Right hindlimb (tissue), 1 donor: ENCODE measurements around the gene TRPC4AP.
A peak's percentile ranks its signal among the peaks of the same experiment; 100 is the strongest.

ENCODE experiments used
- DNase-seq: peaks from one replicate; pipeline ENCODE4 v3.0.0-alpha.2; 2018

TRPC4AP gene

DNA sequence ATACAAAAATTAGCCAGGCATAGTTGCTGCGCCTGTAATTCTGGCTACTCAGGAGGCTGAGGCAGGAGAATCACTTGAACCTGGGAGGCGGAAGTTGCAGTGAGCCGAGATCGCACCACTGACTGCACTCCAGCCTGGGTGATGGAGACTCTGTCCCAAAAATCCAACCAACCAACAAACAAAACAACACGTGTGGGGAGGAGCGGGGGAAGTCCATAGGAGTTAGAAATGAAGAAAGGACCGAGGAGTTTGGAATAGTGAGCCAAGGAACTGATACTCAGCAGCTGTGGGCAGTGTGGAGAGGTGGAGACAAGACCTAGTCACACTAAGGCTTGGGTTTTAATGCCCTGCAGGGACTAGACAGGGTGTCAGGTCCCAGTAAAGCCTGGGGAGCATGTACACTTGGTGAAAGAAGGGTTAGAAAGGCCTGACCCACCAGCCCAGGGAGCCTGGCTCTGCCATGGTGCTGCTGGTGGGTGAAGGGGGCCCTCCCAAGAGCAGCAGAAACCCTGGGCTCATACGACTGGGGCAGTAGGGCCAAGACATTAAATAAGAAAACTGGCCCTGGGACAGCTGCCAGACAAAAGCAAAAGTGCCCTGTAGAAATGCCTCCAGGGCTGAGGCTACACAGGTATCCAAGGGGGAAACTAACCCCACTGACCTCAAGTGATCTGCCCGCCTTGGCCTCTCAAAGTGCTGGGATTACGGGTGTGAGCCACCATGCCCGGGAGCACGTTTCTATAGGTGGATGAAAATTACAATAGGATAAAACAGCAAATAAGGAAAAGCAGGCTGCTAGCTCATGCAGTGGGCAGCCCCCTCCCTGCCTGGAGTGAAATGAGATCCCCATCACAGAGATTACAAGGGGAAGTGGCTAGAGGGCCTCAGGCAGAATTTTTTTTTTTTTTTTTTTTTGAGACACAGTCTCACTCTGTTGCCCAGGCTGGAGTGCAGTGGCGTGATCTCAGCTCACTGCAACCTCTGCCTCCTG, 78.9 kb downstream of the TRPC4AP start:
- DNase-seq, result no peak

DNA sequence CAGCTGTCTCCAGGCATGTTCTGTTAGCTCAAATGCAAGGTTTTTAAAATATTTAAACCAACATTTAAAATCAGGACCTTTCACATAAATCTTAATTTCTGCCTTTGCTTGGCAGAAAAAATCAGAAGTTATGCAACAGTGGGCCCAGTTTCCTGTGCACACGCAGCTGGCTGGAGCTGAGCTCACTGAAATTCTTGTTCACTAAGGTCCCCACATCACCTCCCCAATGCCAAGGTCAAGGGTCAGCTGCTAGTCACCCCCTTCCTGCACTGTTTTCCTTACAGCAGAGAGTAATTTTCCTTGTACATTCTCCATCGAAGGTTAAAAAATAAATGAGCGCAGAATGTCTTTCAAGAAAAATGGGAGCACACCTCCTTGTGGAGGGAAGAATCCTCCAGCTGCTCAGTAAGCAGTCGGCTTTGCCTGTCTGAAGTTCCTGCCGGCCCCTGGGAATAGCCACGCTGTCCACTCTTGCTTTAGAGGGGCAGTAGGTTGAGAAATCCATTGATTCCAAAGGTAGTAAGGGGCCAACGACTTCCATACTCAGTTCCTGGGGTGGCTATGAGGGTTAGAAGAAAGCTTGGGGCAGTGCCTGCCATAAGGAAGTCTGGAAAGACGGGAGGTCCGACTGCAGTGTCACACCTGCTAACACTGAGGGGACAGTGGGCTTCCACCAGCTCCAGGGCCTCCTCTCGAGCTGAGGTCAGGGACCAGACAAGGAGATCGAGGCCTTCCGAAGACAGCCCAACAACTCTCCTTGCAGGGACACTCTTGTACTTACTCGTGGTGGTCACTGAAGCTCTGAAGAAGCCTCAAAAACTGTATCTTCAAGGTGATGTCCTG, 80.2 kb downstream of the TRPC4AP start:
- no peak for DNase-seq

DNA sequence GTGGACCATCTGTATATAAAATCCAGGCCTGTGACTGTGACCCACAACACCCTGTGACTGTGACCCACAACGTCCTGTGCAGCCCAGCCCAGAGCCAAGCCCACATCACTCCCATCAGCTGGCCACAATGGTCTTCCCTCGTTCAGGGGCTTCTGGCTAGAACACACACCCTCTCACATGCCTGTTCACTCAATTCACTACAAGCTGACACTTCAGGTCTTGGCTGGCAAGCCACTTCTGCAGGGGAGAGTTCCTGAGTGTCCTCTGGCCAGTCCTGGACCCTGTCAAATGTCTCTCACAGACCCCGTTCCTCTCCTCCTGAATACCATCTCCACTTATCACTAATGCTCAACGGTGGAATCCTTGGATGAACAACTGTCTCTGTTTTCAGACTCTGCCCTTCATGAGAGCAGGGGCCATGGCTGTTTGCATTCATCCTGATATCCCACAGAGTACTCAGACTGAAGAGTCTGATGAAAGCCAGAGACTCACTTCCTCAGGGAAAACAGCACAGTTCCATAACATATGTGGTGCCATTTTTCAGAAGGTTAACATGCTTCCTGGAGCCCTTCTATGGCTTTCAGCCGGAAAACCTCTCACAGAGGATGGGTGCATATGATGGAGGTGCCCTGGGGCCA, 80.9 kb downstream of the TRPC4AP start:
- DNase-seq, result no peak

DNA sequence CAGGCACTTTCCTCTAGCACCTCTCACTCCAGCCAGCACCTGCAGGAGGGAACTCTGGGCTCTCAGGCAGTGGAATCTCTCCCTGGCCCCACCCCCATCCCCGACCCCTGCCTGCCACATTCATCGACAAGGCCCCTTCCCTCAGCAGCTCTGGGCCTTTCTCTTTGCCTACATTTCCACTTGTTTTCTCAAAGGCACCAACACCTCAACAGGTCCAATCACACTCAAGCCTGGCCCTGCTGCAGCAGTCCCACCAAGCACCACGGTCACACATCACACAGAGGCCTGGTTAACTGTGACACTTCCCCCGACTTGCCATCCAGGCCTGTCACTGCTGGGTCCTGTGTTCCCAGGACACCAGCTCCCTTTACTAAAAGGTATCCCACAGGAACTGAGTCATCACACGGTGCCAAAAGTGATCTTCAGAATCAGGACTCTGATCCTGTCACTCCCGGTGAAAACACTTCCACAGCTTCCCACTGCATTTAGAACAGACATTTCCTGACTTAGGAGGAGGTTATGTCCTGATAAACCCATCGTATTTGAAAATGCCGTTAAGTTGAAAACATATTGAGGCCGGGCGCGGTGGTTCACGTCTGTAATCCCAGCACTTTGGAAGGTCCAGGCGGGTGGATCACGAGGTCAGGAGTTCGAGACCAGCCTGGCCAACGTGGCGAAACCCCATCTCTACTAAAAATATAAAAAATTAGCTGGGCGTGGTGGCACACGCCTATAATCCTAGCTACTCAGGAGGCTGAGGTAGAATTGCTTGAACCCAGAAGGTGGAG, 82.0 kb downstream of the TRPC4AP start:
- DNase-seq, result no peak

DNA sequence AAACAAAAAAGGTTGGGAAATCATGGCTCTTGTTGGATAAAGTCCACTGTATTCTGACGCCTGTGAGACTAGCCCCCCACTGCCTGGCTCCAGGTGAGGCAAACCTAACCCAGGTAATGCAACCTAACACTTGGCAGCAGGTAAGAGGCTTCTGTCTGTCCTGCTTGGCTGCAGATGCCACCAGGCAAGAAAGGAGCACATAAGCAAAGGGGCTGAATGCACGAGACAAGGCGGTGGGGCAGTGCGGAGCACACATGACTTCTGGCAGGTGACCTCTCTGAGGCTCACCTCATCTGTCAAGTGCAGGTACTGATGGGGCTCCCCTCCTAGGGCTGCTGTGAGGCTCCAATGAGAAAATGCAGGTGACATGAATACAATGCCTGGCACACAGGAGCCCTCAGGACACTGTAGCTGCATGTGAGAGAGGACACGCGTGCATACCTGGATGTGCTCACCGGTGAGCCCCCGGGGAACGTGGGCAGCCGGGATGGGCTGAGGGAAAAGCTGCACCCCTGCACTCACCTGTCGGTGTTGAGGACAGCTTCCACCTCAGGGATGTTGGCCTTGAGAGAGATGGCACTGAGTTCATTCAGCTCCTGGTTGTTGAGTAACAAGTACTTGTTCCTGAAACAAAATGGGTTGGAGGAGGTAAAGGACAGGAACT, 82.8 kb downstream of the TRPC4AP start:
- no peak for DNase-seq

DNA sequence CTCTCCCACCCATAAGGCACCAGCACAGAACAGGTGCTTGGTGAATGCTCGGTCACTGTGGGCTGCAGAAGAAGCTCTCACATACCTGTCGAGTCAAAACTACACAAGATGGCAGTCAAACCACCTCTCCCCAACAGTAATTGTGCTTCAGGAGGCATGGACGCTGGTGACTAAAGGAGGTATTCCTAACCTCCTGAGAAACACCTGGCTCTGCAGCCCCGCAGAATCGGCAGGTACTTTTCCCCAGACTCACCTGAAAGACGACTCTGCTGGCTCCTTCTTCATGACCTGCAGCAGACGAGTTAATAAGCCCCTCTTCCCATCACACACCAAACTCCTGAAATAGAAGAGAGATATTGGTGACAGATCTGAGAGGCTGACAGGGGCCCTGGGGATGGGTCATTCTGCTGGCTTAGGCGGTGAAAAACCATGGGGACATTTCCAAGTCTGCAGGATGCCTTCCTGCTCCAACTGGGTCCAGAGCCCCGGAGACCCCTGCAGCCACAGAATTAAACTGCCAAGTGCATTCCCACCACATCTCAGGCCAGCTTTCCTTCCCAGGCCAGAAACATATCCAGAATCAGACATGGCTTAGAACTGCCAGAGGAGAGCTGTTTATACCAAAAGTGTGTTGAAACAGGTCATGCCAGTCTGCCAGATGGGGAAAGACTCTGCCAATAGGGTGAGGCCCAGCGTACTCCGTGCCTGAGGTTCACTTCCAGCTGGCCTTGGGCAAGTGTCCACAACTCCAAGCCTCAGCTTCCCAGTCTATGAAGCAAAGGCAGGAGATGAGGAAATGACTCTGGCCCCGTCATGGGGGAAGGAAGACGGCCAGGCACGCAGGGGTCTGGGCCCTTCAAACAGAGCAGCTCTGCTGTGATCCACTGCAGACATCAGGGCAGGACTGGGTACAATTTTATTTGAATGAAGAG, 83.9 kb downstream of the TRPC4AP start:
- no peak for DNase-seq

DNA sequence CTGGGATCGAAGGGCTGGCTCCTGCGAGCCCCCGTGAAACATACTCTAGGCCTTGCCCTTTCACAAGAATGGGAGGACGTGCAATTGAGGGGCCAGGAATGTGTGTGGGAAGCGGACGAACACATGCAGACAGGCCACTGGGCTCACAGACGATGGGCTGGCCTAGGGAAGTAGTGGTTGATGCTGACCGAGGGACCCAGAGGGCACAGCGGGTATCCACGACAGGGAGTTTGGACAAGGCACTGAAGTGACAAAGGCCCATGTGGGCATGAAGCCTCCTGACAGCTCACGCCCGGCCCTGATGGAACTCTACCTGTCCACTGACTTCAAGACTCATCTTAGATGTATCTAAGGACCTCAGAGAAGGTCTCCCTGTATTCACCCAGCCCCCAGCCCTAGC, 84.7 kb downstream of the TRPC4AP start:
- DNase-seq, result no peak

DNA sequence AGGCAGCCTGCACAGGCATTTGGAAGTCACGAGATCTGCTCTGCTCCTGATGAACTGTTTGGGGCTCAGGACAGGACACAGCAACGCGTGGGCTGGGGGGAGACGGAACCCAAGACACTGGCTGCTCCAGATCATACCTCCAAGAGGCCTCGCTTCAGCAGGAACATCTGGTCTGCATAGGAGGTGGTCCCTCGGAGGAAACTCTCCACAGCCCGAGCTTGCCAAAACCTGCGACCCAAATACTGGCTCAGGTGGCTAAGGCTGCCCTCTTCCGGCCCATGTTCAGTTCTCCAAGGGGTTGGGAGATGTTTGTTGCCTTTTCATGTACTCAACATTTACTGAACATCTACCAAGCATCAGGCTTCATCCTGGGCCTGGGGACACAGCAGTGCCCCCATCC, 85.2 kb downstream of the TRPC4AP start:
- no peak for DNase-seq

DNA sequence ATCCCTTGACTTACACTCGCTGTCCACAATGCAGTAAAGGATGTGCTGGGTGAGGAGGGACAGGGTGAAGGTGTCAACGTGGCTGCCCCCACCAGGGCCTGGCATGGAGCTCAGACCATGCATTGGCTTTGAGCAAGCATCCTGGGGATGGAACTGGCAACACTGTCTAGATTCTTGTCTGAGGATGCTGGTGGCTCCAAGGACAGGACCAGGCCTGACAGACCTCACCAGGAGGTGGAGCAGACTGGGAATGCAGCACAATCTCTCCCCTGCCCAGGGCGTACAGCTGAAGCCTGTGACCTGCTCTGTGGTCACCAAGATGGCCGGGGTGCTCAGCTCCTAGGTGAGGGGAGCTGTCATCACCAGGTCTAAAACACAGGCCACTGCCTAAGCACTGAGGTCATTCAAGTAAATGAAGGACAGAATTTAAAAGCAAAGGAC, 86.1 kb downstream of the TRPC4AP start:
- no peak for DNase-seq

DNA sequence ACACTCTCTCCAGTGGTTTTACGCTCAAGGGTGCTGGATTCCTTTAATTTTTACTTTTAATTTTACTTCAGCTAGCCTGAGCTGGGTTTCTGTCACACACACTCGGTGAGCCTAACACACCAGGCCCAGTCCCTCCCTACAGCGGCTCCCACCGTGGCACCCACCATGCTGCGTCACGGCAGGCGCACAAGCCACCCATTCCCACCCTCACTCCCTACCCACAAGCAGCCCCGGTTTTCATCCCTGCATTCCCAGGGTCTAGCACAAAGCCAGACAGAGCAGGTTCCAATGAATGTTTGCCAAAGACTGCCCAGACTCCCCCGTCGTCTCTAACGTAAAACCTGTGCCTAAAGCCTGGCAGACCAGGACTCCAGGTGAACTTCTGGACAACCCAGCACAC, 86.6 kb downstream of the TRPC4AP start:
- DNase-seq, result no peak

DNA sequence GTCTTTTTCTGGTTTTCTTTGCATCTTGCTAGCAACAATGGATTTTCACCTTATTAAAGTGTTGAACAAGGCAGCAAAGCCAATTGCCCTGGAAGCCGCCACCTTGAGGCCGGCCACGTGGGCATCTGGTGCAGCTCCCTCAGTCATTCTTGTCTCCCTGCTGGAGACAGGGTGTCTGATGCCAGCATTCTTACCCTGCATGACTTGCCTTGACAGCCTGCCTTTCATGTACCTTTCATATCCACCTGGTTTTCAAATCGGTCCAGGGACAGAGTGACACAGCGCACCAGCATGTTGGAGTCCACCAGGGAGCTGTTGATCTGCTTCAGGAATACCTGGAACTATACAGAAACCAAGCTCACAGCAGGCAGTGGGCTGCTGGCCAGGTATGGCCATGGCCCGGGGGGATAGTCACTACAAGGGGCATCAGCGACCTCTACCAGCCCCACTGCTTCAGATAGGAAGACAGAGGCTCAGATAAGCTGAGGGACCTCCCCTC, 87.1 kb downstream of the TRPC4AP start:
- no peak for DNase-seq

DNA sequence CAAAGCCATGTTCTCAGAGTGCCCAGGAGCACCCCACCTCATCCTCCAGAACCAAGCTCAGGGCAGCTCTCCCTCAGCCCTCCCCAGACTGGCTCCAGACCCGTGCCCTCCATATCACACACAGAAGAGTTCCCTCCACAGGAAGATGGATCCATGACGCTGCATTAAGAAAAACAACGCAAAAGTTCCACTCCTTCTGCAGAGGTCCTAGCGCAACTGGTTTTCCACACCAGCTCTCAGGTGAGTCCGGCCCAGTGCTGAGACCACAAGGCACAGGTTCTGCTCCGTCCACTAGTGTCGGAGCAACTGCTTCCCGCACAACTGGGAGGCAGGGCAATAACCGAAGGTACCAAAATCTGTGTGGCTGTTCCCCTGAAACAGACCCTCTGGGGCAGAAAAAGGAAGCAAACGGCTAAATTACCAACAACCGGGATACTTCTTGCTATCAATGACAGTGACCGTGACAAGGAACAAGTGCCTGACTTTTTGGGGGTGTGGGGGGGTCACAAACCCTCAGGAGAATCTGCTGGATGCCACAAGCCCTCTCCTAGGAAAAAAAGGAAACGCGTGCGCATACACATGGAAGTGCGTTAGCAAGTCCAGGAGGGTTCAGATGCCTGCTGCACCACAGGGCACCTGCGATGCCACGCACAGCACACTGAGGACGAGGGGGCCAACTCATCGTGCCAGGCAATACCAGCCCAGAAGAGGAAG, 87.7 kb downstream of the TRPC4AP start:
- DNase-seq, result peak; percentile 6

DNA sequence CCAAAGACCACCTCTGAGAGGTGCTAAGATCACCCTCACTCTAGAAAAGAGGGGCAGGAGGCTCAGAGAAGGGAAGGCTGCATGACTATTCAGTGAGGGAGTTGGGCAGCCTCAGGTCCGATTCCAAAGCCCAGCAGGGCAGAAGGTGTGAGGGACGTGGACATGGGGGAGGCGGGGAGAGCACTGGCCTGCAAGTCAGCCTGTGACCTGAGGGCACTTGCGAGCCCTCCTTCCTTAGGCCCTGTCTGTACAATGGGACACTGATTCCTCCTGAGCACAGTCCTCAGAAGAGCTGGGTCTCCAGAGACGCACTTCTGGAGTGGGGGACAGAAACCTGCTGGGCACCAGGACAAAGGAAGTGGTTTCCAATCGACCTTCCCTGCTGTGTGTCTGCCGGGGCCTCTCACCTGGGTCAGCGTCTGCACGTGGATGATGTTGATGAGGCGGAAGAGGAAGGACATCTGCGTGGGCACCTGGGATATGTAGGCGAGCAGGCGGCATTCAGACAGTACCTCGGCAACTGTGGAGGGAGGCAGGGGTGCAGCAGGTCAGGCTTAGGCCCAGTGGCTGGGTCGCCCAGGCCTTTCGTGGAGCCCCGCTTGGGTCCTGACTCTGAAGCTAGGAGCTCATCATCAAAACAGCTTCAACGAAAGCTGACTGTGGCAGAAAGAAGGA, 88.4 kb downstream of the TRPC4AP start:
- peak; percentile 15 for DNase-seq

DNA sequence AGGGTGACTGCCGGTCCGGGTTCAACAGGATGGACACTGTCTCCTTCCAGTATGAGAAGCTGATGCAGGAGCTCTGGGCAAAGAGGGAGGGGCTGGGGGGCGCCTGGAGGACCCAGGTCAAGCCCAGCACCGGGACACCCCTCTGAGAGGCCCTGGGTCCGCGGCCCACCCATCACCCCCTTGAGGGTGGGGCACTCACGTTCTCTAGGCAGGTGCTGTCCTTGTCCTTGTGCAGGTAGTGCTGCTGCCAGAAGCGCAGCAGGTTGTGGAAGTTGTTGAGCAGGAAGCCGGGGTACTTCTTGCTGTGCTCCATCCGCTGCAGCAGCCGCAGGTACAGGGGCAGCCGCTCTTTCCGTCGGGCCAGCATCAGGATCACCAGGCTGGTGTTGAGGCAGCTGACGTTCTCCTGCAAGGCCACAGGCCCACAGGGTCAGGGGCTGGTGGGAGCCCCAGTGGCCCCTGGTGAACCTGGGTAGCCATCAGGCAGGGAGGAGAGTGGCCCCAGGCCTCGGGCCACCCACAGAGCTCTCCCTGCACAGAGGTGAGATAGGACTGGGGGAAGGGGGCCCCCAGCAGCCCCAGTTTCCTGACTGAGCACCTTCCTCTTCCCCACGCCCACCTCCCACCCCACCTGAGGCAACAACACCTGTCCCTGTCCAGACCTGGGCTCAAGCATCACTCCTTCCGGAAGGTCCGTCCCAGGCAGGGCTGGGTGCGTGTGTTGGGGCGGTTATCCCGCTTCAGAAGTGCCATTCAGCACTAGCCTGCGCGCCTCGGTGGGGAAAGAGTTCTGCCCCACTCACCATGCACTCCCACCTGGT, 89.2 kb downstream of the TRPC4AP start:
- DNase-seq, result peak; percentile 13

DNA sequence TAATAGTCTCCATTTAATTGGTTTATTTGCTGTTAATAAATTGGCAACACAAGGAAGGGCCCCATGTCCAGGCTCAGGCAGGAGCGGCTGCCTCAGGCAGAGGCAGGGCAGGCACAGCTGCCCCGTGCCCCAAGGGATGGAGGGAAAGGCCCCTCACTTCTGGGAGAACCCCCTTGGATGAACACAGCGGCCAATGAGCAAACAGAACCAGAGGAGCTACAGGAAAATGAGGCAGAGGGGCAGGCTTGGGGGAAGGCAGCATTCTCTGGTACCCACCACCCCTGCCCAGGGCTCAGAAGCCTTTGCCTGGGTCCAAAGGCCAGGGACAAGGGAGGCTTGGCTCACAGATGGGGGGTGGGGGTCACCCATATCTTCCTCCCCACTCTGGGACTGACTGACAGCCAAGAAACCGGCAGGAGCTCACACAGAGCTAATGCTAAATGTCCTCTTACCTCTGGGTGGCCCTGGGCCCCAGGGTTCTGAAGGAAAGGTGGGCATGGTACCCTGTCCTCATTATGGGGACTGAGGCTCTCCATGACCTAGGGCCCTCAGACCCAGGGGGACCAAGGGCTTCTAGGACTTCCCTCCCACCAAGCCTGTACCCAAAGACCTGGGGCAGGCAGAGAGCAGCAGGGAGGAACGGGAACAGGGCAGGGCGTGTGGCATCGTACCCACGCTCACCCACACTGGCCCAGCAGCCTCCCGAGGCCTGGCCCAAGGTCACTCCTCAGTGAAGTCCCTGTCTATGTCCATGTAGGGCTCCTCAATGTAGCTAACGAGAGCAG, 90.0 kb downstream of the TRPC4AP start:
- peak; percentile 17 for DNase-seq

DNA sequence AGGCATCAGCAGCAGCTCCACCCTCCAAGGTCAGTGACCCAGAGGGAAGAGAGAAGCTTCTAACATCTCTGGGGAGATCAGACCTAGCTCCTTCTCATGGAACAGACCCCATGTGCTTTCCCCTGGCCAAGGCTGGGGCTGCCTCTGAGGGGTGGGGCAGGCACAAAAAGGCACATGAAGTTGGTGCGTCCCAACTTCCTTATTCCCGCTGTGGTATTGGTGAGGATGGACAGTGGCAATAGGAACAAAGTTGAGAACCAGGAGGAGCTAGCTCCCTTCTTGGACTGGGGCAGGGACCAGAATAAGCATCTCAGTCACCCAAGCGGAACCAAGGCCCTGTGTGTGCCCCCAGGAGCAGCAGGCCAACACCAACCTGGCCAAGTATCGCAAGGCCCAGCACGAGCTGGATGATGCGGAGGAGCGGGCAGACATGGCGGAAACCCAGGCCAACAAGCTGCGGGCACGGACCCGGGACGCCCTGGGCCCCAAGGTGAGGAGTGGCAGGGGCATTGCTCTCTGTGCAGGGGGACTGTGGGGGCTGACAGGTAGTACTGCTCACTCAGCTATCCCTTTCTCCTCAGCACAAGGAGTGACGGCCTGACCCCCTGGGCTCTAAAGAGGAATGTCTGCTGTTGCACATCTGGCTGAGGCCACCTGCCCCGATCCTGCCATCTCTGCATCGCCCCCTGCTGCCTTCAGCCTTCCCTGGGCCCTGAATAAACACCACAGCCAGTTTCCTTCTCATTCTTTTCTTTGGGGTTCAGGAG, 90.8 kb downstream of the TRPC4AP start:
- no peak for DNase-seq
